Cortex of kidney (tissue), 1 donor: ENCODE measurements around the gene ADNP2.

Source experiments
- DNase-seq: peaks from one replicate; lab custom pipeline; 2025; lab: John Stamatoyannopoulos, UW

Gene ADNP2, protein sequence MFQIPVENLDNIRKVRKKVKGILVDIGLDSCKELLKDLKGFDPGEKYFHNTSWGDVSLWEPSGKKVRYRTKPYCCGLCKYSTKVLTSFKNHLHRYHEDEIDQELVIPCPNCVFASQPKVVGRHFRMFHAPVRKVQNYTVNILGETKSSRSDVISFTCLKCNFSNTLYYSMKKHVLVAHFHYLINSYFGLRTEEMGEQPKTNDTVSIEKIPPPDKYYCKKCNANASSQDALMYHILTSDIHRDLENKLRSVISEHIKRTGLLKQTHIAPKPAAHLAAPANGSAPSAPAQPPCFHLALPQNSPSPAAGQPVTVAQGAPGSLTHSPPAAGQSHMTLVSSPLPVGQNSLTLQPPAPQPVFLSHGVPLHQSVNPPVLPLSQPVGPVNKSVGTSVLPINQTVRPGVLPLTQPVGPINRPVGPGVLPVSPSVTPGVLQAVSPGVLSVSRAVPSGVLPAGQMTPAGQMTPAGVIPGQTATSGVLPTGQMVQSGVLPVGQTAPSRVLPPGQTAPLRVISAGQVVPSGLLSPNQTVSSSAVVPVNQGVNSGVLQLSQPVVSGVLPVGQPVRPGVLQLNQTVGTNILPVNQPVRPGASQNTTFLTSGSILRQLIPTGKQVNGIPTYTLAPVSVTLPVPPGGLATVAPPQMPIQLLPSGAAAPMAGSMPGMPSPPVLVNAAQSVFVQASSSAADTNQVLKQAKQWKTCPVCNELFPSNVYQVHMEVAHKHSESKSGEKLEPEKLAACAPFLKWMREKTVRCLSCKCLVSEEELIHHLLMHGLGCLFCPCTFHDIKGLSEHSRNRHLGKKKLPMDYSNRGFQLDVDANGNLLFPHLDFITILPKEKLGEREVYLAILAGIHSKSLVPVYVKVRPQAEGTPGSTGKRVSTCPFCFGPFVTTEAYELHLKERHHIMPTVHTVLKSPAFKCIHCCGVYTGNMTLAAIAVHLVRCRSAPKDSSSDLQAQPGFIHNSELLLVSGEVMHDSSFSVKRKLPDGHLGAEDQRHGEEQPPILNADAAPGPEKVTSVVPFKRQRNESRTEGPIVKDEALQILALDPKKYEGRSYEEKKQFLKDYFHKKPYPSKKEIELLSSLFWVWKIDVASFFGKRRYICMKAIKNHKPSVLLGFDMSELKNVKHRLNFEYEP

DNA sequence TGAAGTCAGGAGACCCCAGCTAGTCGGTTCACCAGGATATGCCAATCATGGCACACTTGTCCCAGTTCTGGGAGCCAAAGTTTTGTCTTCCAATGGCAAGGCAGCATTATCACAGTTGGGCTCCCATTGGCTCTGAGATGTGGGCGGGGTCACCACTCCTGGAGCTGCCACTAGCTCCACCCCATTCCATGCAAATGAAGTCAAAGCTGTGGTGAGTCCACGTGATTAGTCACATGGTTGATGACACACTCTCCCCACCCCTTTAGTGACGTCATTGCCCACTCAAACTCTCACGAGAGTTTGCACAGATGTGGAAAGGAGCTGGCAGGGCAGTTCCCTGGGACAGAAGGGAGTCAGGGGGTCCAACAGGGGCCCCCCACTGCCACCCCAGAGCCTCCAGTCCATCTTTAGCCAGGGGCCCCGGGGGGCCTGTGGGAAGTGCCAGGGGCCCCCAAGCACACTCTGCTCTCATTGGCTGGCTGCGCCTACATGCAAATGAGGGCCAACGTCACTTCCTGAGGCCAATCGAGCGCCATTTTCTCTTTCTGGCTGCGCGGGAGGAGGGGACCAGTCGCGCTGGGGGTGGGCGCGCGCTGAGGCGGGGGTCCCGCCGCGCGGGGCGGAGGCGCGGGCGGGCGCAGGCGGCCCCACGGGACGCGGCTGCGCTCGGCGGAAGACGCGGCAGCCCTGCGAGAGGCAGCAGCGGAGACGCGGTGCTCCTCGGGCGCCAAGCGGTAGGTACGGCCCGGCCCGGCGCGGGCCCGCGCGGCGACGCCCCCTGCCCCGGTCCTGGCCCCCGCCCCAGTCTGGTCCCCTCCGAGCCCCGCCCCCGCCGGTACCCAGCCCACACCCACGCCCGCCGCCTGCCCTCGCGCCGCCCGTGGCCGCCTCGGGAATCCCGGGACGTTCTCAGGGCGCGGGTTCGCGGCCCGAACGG, at the start of gene ADNP2:
ADNP2 (plus strand) TSS at position 524 of the 937 bp plus-strand sequence. CDS start 8,281 bp downstream, outside the sequence.
- DNase-seq, result no peak

DNA sequence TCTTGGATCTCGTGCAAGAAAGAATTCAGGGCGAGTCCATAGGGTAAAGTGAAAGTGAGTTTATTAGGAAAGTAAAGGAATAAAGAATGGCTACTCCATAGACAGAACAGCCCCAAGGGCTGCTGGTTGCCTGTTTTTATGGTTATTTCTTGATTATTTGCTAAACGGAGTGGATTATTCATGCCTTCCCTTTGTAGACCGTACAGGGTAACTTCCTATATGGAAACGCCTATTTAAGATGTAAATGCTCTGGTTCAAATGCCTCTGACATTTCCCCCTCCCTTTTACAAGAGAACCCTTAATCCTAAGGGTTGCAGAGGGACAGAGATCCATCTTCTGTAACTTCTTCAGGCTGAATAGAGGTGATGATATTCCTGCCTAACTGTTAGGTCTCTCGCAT, 49.1 kb upstream of the ADNP2 start:
- DNase-seq, result no peak

GRCh38 chr18:80065705-80066104, 43.4 kb upstream of the ADNP2 start:
- DNase-seq, result no peak

DNA sequence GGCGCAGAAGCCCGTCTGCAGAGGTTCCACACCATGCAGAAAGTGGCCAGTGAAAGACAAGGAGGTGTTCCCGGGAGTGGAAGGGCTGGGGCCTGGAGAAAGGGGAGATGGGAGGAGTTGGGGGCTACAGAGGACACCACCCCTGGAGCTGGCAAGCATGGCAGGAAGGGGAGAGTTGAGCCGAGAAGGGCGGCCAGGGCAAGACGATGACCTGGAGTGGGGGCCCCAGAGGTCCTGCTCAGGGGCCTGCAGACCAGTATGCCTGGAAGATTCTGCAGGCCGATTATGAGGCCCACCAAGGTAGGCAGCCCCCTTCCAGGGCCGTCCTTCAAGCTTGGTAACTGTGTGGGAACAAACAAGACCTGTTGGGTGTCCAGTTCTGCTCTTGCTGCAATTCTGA, 41.7 kb upstream of the ADNP2 start:
- no peak for DNase-seq

DNA sequence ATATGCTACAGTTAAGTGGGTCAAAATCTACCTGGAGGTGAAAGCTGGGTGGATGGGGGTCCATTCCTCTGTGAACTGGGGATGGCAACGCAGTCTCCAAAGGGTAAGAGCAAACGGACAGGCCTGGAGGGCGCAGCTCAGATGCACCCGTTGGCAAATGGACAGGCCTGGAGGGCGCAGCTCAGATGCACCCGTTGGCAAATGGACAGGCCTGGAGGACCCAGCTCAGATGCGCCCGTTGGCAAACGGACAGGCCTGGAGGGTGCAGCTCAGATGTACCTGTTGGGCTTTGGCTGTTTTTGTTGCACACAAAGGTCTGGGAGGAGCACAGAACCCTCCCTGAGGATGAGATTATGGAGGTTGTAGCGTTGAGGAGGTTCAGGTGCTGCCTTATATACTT, 41.2 kb upstream of the ADNP2 start:
- no peak for DNase-seq

DNA sequence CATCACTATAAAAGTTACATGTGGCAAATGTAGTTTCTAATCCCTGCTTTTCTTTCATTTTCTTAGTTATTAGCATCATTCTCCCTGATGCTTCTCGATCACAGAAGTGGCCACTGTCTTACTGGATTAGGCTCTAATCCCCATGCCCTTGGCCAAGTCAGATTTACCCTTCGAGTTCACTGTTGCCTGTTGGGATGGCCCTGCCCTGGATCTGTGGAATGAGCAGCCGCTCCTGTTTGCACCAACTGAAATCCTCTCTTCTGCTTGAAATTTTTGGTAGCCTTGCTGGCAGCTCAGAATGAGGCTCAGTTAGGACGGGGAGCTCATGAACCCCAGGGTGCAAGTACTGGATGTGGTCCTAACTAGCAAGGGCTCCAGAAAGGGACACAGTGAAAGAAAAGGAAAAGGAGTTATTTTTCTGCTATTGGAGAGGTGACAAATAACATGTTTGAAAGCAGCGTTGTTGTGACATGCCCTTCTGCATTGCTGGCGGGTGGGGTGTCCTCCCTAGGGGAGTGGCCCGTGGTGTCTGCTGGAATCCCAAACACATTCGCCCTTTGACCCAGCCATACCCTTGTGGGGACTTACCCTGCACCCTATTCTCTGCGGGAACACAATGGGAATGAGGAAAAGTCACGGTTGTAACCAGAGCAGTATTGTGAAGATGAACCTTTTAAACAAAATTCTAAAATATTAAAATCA, 40.3 kb upstream of the ADNP2 start:
- no peak for DNase-seq

- DNase-seq, result no peak
Measured at GRCh38 chr18:80070825-80071224, 38.2 kb upstream of the ADNP2 start.

- DNase-seq, result no peak
Measured at GRCh38 chr18:80074183-80074582, 34.9 kb upstream of the ADNP2 start.

- no peak for DNase-seq
Measured at GRCh38 chr18:80074697-80075096, 34.4 kb upstream of the ADNP2 start.

GRCh38 chr18:80075940-80076339, 33.1 kb upstream of the ADNP2 start:
- no peak for DNase-seq

GRCh38 chr18:80076379-80076778, 32.7 kb upstream of the ADNP2 start:
- DNase-seq, result no peak

- DNase-seq, result no peak
Measured at GRCh38 chr18:80077873-80078272, 31.2 kb upstream of the ADNP2 start.

- no peak for DNase-seq
Measured at GRCh38 chr18:80086281-80086680, 22.8 kb upstream of the ADNP2 start.

DNA sequence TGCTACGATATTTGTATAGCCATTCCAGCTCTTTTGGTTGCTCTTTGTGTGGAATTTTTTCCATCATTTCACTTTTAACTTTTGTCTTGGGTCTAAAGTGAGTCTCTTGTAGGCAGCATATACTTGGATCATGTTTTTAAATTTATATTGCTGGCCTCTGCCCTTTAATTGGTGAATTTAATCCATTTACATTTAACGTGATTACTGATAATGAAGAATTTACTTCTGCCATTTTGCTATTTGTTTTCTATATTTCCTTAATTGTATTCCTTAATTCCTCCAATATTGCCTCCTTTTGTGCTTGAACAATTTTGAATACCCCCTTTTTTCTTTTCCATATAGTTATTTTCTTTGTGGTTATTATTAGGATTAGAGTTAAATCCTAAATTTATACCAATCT, 21.0 kb upstream of the ADNP2 start:
- DNase-seq, result no peak

- DNase-seq, result no peak
Measured at GRCh38 chr18:80088823-80089222, 20.2 kb upstream of the ADNP2 start.

DNA sequence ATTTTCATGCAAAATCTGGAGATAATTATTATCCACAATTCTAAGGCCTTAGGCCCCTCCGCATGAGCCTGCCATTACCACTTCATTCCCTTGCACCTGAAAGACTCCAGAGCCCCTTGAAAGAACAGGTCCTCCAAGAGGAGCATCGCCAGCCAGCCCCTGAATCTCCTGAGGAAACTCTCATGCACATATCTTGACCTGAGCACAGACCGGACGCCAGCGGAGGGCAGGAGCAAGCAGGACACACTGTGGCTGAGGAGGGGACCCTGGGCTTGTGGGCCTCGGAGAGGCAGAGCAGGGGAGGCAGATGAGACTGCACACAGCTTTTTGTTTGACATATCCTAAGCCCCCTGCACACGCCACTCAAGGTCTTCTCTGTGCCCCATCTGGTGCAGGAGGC, 13.6 kb upstream of the ADNP2 start:
- no peak for DNase-seq

DNA sequence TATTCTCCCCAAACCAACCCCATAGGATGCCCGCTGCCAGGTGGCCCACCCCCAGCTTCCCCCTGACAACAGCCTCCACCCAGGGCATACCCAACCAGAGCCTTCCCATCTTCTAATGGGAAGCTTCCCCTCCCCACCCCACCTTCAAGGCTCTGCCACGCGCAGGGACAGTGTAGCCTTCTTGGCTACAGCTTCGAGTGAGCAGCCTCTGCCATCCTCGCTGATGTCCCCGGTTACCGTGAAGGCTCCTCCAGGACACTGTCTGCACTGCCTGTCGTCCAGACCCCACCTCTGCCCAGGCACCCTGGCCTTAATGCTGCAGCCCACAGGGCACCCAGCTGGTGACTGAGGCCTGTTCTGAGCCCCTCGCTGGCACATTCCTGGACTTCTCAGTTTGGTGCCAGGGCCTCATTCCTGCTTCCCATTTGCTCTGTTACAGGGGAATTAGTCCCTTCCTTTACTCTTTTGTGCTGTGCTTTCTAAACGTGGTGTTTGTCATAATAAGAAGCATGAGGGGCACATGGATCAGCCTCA, 13.0 kb upstream of the ADNP2 start:
- DNase-seq, result no peak

DNA sequence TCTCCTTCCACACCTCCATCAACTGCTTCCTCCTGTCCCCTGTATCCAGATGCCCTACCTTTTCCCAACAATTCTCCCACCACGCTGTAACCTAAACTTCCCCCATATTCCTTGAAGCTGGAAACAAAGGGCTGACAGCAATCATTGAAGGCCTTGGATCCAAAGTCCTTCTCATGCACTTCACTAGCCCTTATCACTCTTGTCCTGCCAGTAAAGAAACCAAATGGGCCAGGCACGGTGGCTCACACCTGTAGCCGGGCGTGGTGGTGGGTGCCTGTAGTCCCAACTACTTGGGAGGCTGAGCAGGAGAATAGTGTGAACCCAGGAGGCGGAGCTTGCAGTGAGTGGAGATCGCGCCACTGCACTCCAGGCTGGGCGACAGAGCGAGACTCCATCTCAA, 11.9 kb upstream of the ADNP2 start:
- no peak for DNase-seq

DNA sequence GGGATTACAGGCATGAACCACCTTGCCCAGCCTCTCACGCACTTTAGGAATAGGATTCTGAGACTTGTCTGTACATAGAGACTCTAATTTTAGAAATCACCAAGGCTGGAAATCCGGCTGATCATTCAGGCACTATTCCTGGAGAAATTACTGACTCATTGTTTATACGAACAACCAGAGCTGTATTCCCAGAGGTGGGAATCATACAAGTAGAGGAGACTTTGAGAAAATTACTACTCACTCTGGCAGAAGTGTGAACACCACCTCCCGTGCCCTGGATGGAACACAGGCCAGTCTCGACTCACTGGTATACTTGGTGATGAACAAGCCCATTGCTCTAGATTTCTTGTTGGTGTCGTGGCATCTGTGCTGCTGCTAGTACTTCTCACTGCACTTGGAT, 5.8 kb upstream of the ADNP2 start:
- DNase-seq, result no peak

GRCh38 chr18:80104364-80104779, 4.7 kb upstream of the ADNP2 start:
- DNase-seq, result no peak
